GM06990 (cell line): ENCODE measurements around the gene PCDHGB4.
"Not testable (repeated sequence)": the region's sequence is repeated elsewhere in the genome, so short reads cannot be mapped to it uniquely, and the experiment has no call there.

Experiments used
- DNase-seq: peaks from one replicate; pipeline ENCODE4 v3.0.0-alpha.2; 2011; ENCODE audit not compliant: insufficient read length; ENCODE audit errors: extremely low read depth
- H3K27me3 ChIP-seq: replicated peaks from 2 replicates; pipeline ENCODE4 v1.6.0; 2011; ENCODE audit warnings: low read length; ENCODE audit not compliant: control insufficient read depth, insufficient read depth
- H3K36me3 ChIP-seq: 2 replicates; pipeline ENCODE4 v1.5.1; 2011; ENCODE audit warnings: low read length; ENCODE audit not compliant: control insufficient read depth, insufficient read depth
- H3K4me3 ChIP-seq: replicated peaks from 2 replicates; pipeline ENCODE4 v1.5.1; 2011; ENCODE audit warnings: low read depth, mild to moderate bottlenecking, control low read depth, low read length
- CTCF ChIP-seq: IDR thresholded peaks from 2 replicates; pipeline ENCODE4 v1.5.1; 2011; ENCODE audit warnings: low read length, control low read depth, mild to moderate bottlenecking, inconsistent platforms; ENCODE audit not compliant: insufficient read depth, poor library complexity, severe bottlenecking

Gene PCDHGB4

GRCh38 chr5:141384471-141385267, 2.8 kb upstream of the PCDHGB4 start:
- no peak for TF ChIP-seq CTCF
- DNase-seq, result no peak
- Histone ChIP-seq H3K36me3 (no peaks in the 10 kb centered on the region), H3K27me3 (no peaks in the 10 kb centered on the region), H3K4me3 (no peak overlapping the region)

DNA sequence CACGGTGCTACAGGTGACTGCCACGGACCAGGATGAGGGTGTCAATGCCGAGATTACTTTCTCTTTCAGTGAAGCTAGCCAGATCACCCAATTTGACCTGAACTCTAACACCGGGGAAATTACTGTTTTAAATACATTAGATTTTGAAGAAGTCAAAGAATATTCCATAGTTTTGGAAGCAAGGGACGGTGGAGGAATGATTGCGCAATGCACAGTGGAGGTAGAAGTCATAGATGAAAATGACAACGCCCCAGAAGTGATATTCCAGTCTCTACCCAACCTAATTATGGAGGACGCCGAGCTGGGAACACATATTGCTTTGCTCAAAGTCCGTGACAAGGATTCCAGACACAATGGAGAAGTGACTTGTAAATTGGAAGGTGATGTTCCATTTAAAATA, 1.2 kb downstream of the PCDHGB4 start:
- Histone ChIP-seq H3K36me3 (no peaks in the 10 kb centered on the region), H3K27me3 (no peaks in the 10 kb centered on the region), H3K4me3 (no peak overlapping the region)
- no peak for DNase-seq
- no peak for TF ChIP-seq CTCF

DNA sequence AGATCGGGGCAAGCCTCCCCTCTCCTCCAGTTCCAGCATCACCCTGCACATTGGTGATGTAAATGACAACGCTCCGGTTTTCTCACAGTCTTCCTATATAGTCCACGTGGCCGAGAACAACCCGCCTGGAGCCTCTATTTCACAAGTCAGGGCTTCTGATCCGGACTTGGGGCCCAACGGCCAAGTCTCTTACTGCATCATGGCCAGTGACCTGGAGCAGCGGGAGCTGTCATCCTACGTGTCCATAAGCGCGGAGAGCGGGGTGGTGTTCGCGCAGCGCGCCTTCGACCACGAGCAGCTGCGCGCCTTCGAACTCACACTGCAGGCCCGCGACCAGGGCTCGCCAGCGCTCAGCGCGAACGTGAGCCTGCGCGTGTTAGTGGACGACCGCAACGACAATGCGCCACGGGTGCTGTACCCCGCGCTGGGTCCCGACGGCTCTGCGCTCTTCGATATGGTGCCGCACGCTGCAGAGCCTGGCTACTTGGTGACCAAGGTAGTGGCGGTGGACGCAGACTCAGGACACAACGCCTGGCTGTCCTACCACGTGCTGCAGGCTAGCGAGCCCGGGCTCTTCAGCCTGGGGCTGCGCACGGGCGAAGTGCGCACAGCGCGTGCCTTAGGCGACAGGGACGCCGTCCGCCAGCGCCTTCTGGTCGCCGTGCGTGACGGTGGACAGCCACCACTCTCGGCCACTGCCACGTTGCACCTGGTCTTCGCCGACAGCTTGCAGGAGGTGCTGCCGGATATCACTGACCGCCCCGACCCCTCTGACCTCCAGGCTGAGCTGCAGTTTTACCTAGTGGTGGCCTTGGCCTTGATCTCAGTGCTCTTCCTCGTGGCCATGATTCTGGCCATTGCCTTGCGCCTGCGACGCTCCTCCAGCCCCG, 1.9 kb downstream of the PCDHGB4 start:
- no peak for TF ChIP-seq CTCF
- Histone ChIP-seq H3K27me3 (no peaks in the 10 kb centered on the region), H3K4me3 (no peak overlapping the region), H3K36me3 (no peaks in the 10 kb centered on the region)
- DNase-seq, result no peak

- DNase-seq, result no peak
- no peaks in the 10 kb centered on the region for H3K36me3 ChIP-seq
- no peak for TF ChIP-seq CTCF
- H3K27me3 ChIP-seq, result no peaks in the 10 kb centered on the region
- no peak within 1 kb of the TSS for H3K4me3 ChIP-seq
These were observed 5.1 kb downstream of the PCDHGB4 start, which contains the start of gene PCDHGA8 for GRCh38 chr5:141392429-141393198. PCDHGA8 (plus strand) TSS chr5:141392633; CDS start chr5:141392814, 181 bp downstream.

DNA sequence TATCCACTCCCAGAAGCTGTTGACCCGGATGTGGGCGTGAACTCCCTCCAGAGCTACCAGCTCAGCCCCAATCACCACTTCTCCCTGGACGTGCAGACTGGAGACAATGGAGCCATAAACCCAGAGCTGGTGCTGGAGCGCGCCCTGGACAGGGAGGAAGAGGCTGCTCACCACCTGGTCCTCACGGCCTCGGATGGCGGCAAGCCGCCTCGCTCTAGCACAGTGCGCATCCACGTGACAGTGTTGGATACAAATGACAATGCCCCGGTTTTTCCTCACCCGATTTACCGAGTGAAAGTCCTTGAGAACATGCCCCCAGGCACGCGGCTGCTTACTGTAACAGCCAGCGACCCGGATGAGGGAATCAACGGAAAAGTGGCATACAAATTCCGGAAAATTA, 5.8 kb downstream of the PCDHGB4 start:
- no peak for DNase-seq
- TF ChIP-seq CTCF, result no peak
- no peaks in the 10 kb centered on the region for H3K36me3 ChIP-seq
- no peak overlapping the region for H3K4me3 ChIP-seq
- H3K27me3 ChIP-seq, result no peaks in the 10 kb centered on the region

DNA sequence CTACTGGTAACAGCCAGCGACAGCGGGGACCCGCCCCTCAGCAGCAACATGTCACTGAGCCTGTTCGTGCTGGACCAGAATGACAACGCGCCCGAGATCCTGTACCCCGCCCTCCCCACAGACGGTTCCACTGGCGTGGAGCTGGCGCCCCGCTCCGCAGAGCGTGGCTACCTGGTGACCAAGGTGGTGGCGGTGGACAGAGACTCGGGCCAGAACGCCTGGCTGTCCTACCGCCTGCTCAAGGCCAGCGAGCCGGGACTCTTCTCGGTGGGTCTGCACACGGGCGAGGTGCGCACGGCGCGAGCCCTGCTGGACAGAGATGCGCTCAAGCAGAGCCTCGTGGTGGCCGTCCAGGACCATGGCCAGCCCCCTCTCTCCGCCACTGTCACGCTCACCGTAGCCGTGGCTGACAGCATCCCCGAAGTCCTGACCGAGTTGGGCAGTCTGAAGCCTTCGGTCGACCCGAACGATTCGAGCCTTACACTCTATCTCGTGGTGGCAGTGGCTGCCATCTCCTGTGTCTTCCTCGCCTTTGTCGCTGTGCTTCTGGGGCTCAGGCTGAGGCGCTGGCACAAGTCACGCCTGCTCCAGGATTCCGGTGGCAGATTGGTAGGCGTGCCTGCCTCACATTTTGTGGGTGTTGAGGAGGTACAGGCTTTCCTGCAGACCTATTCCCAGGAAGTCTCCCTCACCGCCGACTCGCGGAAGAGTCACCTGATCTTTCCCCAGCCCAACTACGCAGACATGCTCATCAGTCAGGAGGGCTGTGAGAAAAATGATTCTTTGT, 7.1 kb downstream of the PCDHGB4 start:
- not testable (repeated sequence) for H3K27me3 ChIP-seq, H3K36me3 ChIP-seq, H3K4me3 ChIP-seq, DNase-seq
